ENCODE measurements around the gene SHC3. TPM values are rescaled to one million over a fixed set of nuclear protein-coding genes. Genes with fewer than 3 reads are reported as not detected.

The SHC3 gene
- total and polyA plus RNA-seq, 2 donors (not counting 3 experiments of a cell fraction or from before 2014, with no cell fraction given) = 1.0 to 2.0 TPM

DNA sequence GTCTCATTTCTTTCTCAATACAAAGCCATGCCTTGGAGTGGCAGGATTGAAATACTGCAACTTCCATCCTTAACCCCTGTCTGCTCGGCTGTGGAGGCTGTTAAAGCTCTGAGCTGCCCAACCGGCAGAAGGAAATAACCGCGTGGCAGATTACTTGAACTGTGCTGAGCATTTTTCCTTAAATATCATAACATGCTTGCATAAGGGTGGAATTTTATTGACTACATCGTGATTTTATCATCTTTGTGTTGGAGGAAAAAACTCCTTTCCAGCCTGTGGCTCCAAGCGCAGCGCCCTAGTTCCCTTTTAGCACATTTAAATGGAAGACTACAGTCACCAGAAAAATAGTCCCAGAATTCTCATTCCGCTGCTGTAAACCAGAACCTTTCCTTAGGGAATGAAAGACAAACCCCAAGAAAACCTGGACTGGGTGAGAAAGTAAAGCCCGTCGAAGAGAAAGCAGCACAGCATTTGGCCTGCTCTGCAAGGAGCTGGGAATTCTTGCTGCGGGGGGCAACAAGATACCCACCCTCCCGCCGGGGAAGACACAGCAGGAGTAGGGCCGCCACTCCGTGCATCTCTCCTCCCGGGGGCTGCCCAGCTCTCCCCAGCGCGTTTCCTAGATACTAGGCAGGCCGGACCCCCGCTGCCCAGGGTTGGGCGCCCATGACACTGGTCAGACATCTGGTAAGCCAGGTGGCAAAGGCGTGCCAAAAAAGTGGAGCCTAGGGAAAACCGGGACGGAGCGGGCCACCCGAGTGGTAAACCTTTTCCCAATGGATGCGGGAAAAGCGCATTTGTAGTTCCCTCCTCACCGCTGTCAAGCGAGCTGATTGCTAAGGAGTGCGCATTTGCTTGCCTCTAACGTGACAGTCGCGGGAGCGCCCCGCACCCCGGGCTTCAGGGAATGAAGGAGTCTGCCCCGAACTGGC, 1.3 kb downstream of the SHC3 start:
- no peak overlapping the region for H3K27ac ChIP-seq (ENCODE audit: insufficient read depth, low read depth, low read length)
- H2AFZ ChIP-seq (ENCODE audit: low read depth, low read length) = peak overlapping the region; percentile 82

More for the DNA sequence above, 1.3 kb downstream of the SHC3 start:
- Histone ChIP-seq H4K20me1 (replicated peaks; ENCODE audit: control insufficient read depth, extremely low read depth, insufficient read depth, low read length) (no peaks in the 10 kb centered on the region), H3K9me3 (replicated peaks; ENCODE audit: control insufficient read depth, insufficient read depth, low read length) (no peaks in the 10 kb centered on the region), H3K27me3 (ENCODE audit: control insufficient read depth in 2 of 2, insufficient read depth in 2 of 2, low read length in 2 of 2) (peaks cover 15 to 26% of the 10 kb centered on the region in 2 experiments), H3K4me2 (ENCODE audit: insufficient read depth, low read length) (peak overlapping the region; percentile 49), H3K9ac (replicated peaks; ENCODE audit: extremely low read depth, insufficient read depth, low read length) (peak overlapping the region; percentile 24), H3K79me2 (ENCODE audit: control insufficient read depth, insufficient read depth, low read length) (peaks cover 3% of the 10 kb centered on the region), H3K36me3 (ENCODE audit: control insufficient read depth in 2 of 2, extremely low read depth in 1 of 2, insufficient read depth in 2 of 2, low read length in 2 of 2) (no peaks in the 10 kb centered on the region), H3K4me1 (ENCODE audit: control insufficient read depth, extremely low read depth, insufficient read depth, low read length) (peaks cover 31% of the 10 kb centered on the region), H3K9me1 (replicated peaks; ENCODE audit: control insufficient read depth, extremely low read depth, insufficient read depth, low read length) (no peaks in the 10 kb centered on the region), H3K4me3 (replicated peaks in 1 of 3; ENCODE audit: insufficient read depth in 1 of 3, low read depth in 1 of 3, low read length in 3 of 3) (peak overlapping the region; percentile 47 to 65 (median 54))
- DNase-seq (ENCODE audit: low read depth, low spot score) = peak; percentile 59
- CTCF ChIA-PET = interaction anchor here (1.4 to 1.6 kb wide), 2 partner anchors 24 to 102 kb away, joined by 4 to 7 read pairs; no protein-coding TSS in a partner anchor
- TF ChIP-seq JUN (IDR thresholded peaks at IDR 0.05; ENCODE audit: borderline replicate concordance, insufficient read depth, insufficient read length, low read depth) (no peak), EZH2 (IDR thresholded peaks at IDR 0.05; ENCODE audit: borderline replicate concordance, low read depth, low read length, severe bottlenecking) (peak; percentile 88), FOS (IDR thresholded peaks at IDR 0.05; ENCODE audit: borderline replicate concordance, insufficient read depth, low read length) (no peak), POLR2A (IDR thresholded peaks at IDR 0.05; ENCODE audit: low read depth, low read length) (no peak), GATA2 (IDR thresholded peaks at IDR 0.05; ENCODE audit: insufficient read depth, insufficient read length, low read depth, low read length) (no peak)
- TF ChIP-seq, protein P1, sequence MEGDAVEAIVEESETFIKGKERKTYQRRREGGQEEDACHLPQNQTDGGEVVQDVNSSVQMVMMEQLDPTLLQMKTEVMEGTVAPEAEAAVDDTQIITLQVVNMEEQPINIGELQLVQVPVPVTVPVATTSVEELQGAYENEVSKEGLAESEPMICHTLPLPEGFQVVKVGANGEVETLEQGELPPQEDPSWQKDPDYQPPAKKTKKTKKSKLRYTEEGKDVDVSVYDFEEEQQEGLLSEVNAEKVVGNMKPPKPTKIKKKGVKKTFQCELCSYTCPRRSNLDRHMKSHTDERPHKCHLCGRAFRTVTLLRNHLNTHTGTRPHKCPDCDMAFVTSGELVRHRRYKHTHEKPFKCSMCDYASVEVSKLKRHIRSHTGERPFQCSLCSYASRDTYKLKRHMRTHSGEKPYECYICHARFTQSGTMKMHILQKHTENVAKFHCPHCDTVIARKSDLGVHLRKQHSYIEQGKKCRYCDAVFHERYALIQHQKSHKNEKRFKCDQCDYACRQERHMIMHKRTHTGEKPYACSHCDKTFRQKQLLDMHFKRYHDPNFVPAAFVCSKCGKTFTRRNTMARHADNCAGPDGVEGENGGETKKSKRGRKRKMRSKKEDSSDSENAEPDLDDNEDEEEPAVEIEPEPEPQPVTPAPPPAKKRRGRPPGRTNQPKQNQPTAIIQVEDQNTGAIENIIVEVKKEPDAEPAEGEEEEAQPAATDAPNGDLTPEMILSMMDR (IDR thresholded peaks at IDR 0.05; ENCODE audit: extremely low read depth in 1 of 2, insufficient read depth in 1 of 2, low read depth in 1 of 2, low read length in 2 of 2) = no peak
- FAIRE-seq = no peak
- BruUV-seq (replicated peaks) = no TSS peak
- intact Hi-C loops (cut with micrococcal nuclease) = no loop called here
- POLR2A ChIA-PET = no interaction called here
- dilution Hi-C loops (cut with MboI; ENCODE audit: extremely low pct_ligation_motif_present, low sequenced_read_pairs) = no loop called here
